22Rv1 (cell line): ENCODE data around the gene RRP15.

Experiments used
- H3K27ac ChIP-seq: fragments of 450-650 bp; 2 replicates; pipeline ENCODE4 v1.5.1; 2017
- CTCF ChIP-seq: fragments of 450-650 bp; IDR thresholded peaks from 2 replicates; pipeline ENCODE4 v1.5.1; 2017; ENCODE audit warnings: mild to moderate bottlenecking
- ZFX ChIP-seq: fragments of 450-650 bp; IDR thresholded peaks from 2 replicates; pipeline ENCODE4 v1.6.1; 2017; ENCODE audit warnings: antibody characterized with exemption, borderline replicate concordance

RRP15 gene

GRCh38 chr1:218363141-218363540, 78.0 kb downstream of the RRP15 start:
- TF ChIP-seq CTCF (no peak), ZFX (no peak)

GRCh38 chr1:218364028-218364710, 79.1 kb downstream of the RRP15 start:
- H3K27ac ChIP-seq: no peak overlapping the region
- TF ChIP-seq CTCF (no peak), ZFX (no peak)

More at GRCh38 chr1:218363141-218363540, 78.0 kb downstream of the RRP15 start:
- H3K27ac ChIP-seq: no peak overlapping the region

GRCh38 chr1:218365226-218365999, 80.3 kb downstream of the RRP15 start:
- TF ChIP-seq CTCF (no peak), ZFX (no peak)

GRCh38 chr1:218366322-218367052, 81.4 kb downstream of the RRP15 start:
- TF ChIP-seq CTCF (no peak), ZFX (no peak)
- H3K27ac ChIP-seq: no peak overlapping the region

More at GRCh38 chr1:218365226-218365999, 80.3 kb downstream of the RRP15 start:
- no peak overlapping the region for H3K27ac ChIP-seq

- no peak overlapping the region for H3K27ac ChIP-seq
- TF ChIP-seq ZFX (no peak), CTCF (no peak)
Measured at GRCh38 chr1:218367118-218367517, 82.0 kb downstream of the RRP15 start.

- no peak for TF ChIP-seq ZFX
- no peak for TF ChIP-seq CTCF
- no peak overlapping the region for H3K27ac ChIP-seq
Measured at GRCh38 chr1:218368686-218369085, 83.6 kb downstream of the RRP15 start.
